A549 (cell line): ENCODE measurements around the gene LYPLA2. TPM values are rescaled to one million over a fixed set of nuclear protein-coding genes. Genes with fewer than 3 reads are reported as not detected.

Experiments
- ATAC-seq, 2 experiments: fragments of 200-7000 bp in 1 of 2; fragments of >200 bp in 1 of 2; cut with Nextera tagmentation in 1 of 2; cut with Tn5 transposase in 1 of 2; 3 replicates each; pipeline versions ENCODE4 v1.8.0 to v1.9.1; 2018 to 2020; ENCODE audit warnings: mild to moderate bottlenecking in 1 of 2, moderate library complexity in 1 of 2
- CTCF ChIA-PET: fragments of 300-600 bp; sonication (Branson Sonifier 250); formaldehyde crosslinking; extraction: SDS; loops from one replicate; lab custom pipeline; 2021; ENCODE audit warnings: antibody characterized with exemption, inconsistent platforms; lab: Yijun Ruan, JAX
- POLR2A ChIA-PET: fragments of 350-600 bp; formaldehyde crosslinking; extraction: SDS; loops from one replicate; lab custom pipeline; 2021; ENCODE audit warnings: antibody characterized with exemption, inconsistent platforms; lab: Yijun Ruan, JAX
- DNase-seq, 2 experiments: peaks; one replicate each; pipeline versions ENCODE4 v3.0.0 to v3.0.0-alpha.2; 2011 to 2016; ENCODE audit warnings: low read depth in 1 of 2, low spot score in 1 of 2
- FAIRE-seq: peaks from 2 replicates; lab custom pipeline; 2011; peaks lifted over from hg19 to GRCh38; lab: Jason Lieb, UNC
- H3K27ac ChIP-seq, 2 experiments: fragments of >200 bp; sonication (Bioruptor Twin); formaldehyde crosslinking; 3 replicates each; pipeline ENCODE4 v1.5.1; 2016 to 2017
- H3K4me1 ChIP-seq: fragments of >200 bp; sonication (Bioruptor Twin); formaldehyde crosslinking; 3 replicates; pipeline ENCODE4 v1.6.1; 2016
- H3K4me2 ChIP-seq: fragments of >200 bp; sonication (Bioruptor Twin); formaldehyde crosslinking; 3 replicates; pipeline ENCODE4 v1.6.1; 2016
- H3K4me3 ChIP-seq: fragments of >200 bp; sonication (Bioruptor Twin); formaldehyde crosslinking; 3 replicates; pipeline ENCODE4 v1.5.1; 2016
- H3K9me3 ChIP-seq: fragments of >200 bp; sonication (Bioruptor Twin); formaldehyde crosslinking; 3 replicates; pipeline ENCODE4 v1.6.1; 2016
- BCL3 ChIP-seq: fragments of >200 bp; sonication (Bioruptor Twin); formaldehyde crosslinking; IDR thresholded peaks from 3 replicates; pipeline ENCODE4 v1.6.1; 2016
- BHLHE40 ChIP-seq: IDR thresholded peaks from 2 replicates; pipeline ENCODE4 v1.6.1; 2012; ENCODE audit warnings: low read depth, low read length, inconsistent platforms
- CEBPB ChIP-seq, 2 experiments: fragments of >200 bp in 1 of 2; sonication (Bioruptor Twin) in 1 of 2; formaldehyde crosslinking in 1 of 2; IDR thresholded peaks; 2 replicates each; pipeline ENCODE4 v1.6.1; 2012 to 2016
- CHD2 ChIP-seq: fragments of 150-350 bp; IDR thresholded peaks from 2 replicates; pipeline ENCODE4 v1.6.1; 2014; ENCODE audit warnings: low read length; ENCODE audit not compliant: partially characterized antibody
- E2F6 ChIP-seq: IDR thresholded peaks from 2 replicates; pipeline ENCODE4 v1.6.1; 2012; ENCODE audit warnings: low read depth, borderline replicate concordance
- EHF ChIP-seq: fragments of 250-450 bp; sonication (Bioruptor Pico); IDR thresholded peaks from 2 replicates; pipeline ENCODE4 v1.5.0; 2020; ENCODE audit warnings: mild to moderate bottlenecking
- ELK1 ChIP-seq: fragments of 150-350 bp; IDR thresholded peaks from 2 replicates; pipeline ENCODE4 v1.6.1; 2014; ENCODE audit warnings: low read depth, mild to moderate bottlenecking, low read length
- ESRRA ChIP-seq: fragments of 150-350 bp; IDR thresholded peaks from 2 replicates; pipeline ENCODE4 v1.6.1; 2014; ENCODE audit warnings: mild to moderate bottlenecking, low read length, borderline replicate concordance
- FOSB ChIP-seq: fragments of 250-450 bp; sonication (Bioruptor Pico); IDR thresholded peaks from 2 replicates; pipeline ENCODE4 v1.5.0; 2020; ENCODE audit warnings: mild to moderate bottlenecking, moderate library complexity
- FOSL2 ChIP-seq, 2 experiments: fragments of 450-650 bp in 1 of 2; fragments of >200 bp in 1 of 2; sonication (Bioruptor Twin) in 1 of 2; formaldehyde crosslinking; IDR thresholded peaks; 2 replicates each; pipeline versions ENCODE4 v1.5.0 to v1.6.1; 2016 to 2020; ENCODE audit warnings: mild to moderate bottlenecking in 1 of 2, moderate library complexity in 1 of 2
- FOXS1 ChIP-seq: fragments of 250-450 bp; sonication (Bioruptor Pico); IDR thresholded peaks from 2 replicates; pipeline ENCODE4 v1.5.0; 2020; ENCODE audit warnings: mild to moderate bottlenecking, moderate library complexity
- GATA3 ChIP-seq: IDR thresholded peaks from 2 replicates; pipeline ENCODE4 v1.6.1; 2012; ENCODE audit warnings: borderline replicate concordance
- HEYL ChIP-seq: fragments of 250-450 bp; sonication (Bioruptor Pico); IDR thresholded peaks from 2 replicates; pipeline ENCODE4 v1.8.0; 2021; ENCODE audit warnings: mild to moderate bottlenecking, moderate library complexity
- JUN ChIP-seq, 2 experiments: fragments of >200 bp; sonication (Bioruptor Twin); formaldehyde crosslinking; IDR thresholded peaks; 2 replicates in 1 of 2; 3 replicates in 1 of 2; pipeline ENCODE4 v1.6.1; 2016 to 2017
- JUNB ChIP-seq: fragments of >200 bp; sonication (Bioruptor Twin); formaldehyde crosslinking; IDR thresholded peaks from 2 replicates; pipeline ENCODE4 v1.6.1; 2016
- KDM5A ChIP-seq: fragments of 200-600 bp; sonication (generic); IDR thresholded peaks from 2 replicates; pipeline ENCODE4 v1.6.1; 2016; ENCODE audit warnings: antibody characterized with exemption, mild to moderate bottlenecking
- MAX ChIP-seq: IDR thresholded peaks from 2 replicates; pipeline ENCODE4 v1.6.1; 2012
- NFE2L2 ChIP-seq: fragments of 150-350 bp; conservative IDR thresholded peaks from 2 replicates; pipeline ENCODE4 v1.6.1; 2014; ENCODE audit warnings: low read length
- NPAS2 ChIP-seq: fragments of 250-450 bp; sonication (Bioruptor Pico); IDR thresholded peaks from 2 replicates; pipeline ENCODE4 v1.8.0; 2022; ENCODE audit warnings: mild to moderate bottlenecking, moderate library complexity, borderline replicate concordance
- NR3C1 ChIP-seq: fragments of >200 bp; sonication (Bioruptor Twin); formaldehyde crosslinking; IDR thresholded peaks from 3 replicates; pipeline ENCODE4 v1.6.1; 2017
- PBX3 ChIP-seq: IDR thresholded peaks from 2 replicates; pipeline ENCODE4 v1.6.1; 2012
- PHF8 ChIP-seq: fragments of 200-600 bp; sonication (generic); IDR thresholded peaks from 2 replicates; pipeline ENCODE4 v1.6.1; 2016; ENCODE audit warnings: low read depth, mild to moderate bottlenecking, antibody characterized with exemption, moderate library complexity, borderline replicate concordance
- POLR2A ChIP-seq: IDR thresholded peaks from 2 replicates; pipeline ENCODE4 v1.6.1; 2012; ENCODE audit warnings: mild to moderate bottlenecking, low read length
- POLR2AphosphoS2 ChIP-seq: conservative IDR thresholded peaks from 2 replicates; pipeline ENCODE4 v1.6.1; 2012; ENCODE audit warnings: low read length, improper control_type of control experiment, inconsistent platforms
- RCOR1 ChIP-seq: fragments of 150-350 bp; IDR thresholded peaks from 2 replicates; pipeline ENCODE4 v1.6.1; 2014; ENCODE audit warnings: antibody characterized with exemption, low read length, low read depth
- REST ChIP-seq: fragments of 200-600 bp; sonication (generic); IDR thresholded peaks from 2 replicates; pipeline ENCODE4 v1.6.1; 2016; ENCODE audit warnings: antibody characterized with exemption, mild to moderate bottlenecking, moderate library complexity
- RNF2 ChIP-seq: fragments of 200-600 bp; sonication (generic); IDR thresholded peaks from 2 replicates; pipeline ENCODE4 v1.6.1; 2016; ENCODE audit warnings: low read depth, mild to moderate bottlenecking, antibody characterized with exemption, moderate library complexity, borderline replicate concordance
- SMC3 ChIP-seq: fragments of >200 bp; sonication (Bioruptor Twin); formaldehyde crosslinking; IDR thresholded peaks from 3 replicates; pipeline ENCODE4 v1.6.1; 2018; ENCODE audit warnings: inconsistent platforms
- SREBF2 ChIP-seq: fragments of 450-650 bp; IDR thresholded peaks from 2 replicates; pipeline ENCODE4 v1.6.1; 2014; ENCODE audit warnings: mild to moderate bottlenecking, moderate library complexity
- TP53 ChIP-seq: fragments of 250-450 bp; sonication (Bioruptor Pico); IDR thresholded peaks from 2 replicates; pipeline ENCODE4 v1.5.0; 2021; ENCODE audit warnings: mild to moderate bottlenecking, moderate library complexity
- USF2 ChIP-seq: fragments of 450-650 bp; IDR thresholded peaks from 2 replicates; pipeline ENCODE4 v1.6.1; 2014; ENCODE audit warnings: antibody characterized with exemption
- ZC3H11A ChIP-seq: fragments of 450-650 bp; IDR thresholded peaks from 2 replicates; pipeline ENCODE4 v1.6.1; 2014; ENCODE audit warnings: antibody characterized with exemption, mild to moderate bottlenecking
- ZFP36 ChIP-seq: fragments of 450-650 bp; IDR thresholded peaks from 2 replicates; pipeline ENCODE4 v1.6.1; 2014; ENCODE audit warnings: borderline replicate concordance; ENCODE audit not compliant: partially characterized antibody
- WGBS: methylation state at CpG from one replicate; pipeline ENCODE4 v1.1.6; 2017; ENCODE audit errors: missing lambda C conversion rate; 5-methylcytosine and 5-hydroxymethylcytosine counted together
- polyA plus RNA-seq, 4 experiments: library from polyadenylated mRNA; depleted of rRNA in 3 of 4; stranded (reverse); fragments of >200 nt; fragmentation: RNase III in 1 of 4; extraction: RNeasy Plus Mini Kit Qiagen cat#74134 plus additional on column Dnase treatment in 1 of 4; gene quantifications; 2 replicates in 3 of 4; 3 replicates in 1 of 4; pipeline ENCODE4 v1.2.3, GENCODE V29; 2011 to 2017

LYPLA2 gene
- polyA plus RNA-seq, 2 of the 4 experiments (the other 2 are of a cell fraction), result 17.8 to 49.2 TPM

- FAIRE-seq (no peak), ATAC-seq (peak; percentile 96 to 98), DNase-seq (peak; percentile 83)
- H3K4me3 ChIP-seq, result peak within 1 kb of the TSS; percentile 80
- CTCF ChIA-PET, result interaction anchor here (0.6 to 8.4 kb wide), 3 partner anchors 16 to 91 kb away, joined by 3 to 57 read pairs (median 6); no protein-coding TSS in a partner anchor
- peak within 1 kb of the TSS; percentile 85 to 100 for H3K27ac ChIP-seq
- no peaks in the 10 kb centered on the region; the same call in 1 of the 3 replicates for H3K4me1 ChIP-seq
- POLR2A ChIA-PET, result interaction anchor here (0.6 to 1.6 kb wide), 6 partner anchors 9 to 342 kb away, joined by 3 to 9 read pairs (median 4); partner anchors contain the start of gene PITHD1
- H3K4me2 ChIP-seq, result peak within 1 kb of the TSS; percentile 82
- H3K9me3 ChIP-seq, result no peaks in the 10 kb centered on the region
- 3% methylated on average over 13 of the region's 42 CpGs for WGBS
- TF ChIP-seq KDM5A (peak; percentile 94), SREBF2 (no peak), USF2 (peak; percentile 75), NR3C1 (no peak), SMC3 (no peak), REST (no peak), CHD2 (no peak), FOSB (CRISPR knock-in tag) (no peak), ZC3H11A (no peak), JUNB (no peak), POLR2A (peak; percentile 84), ESRRA (no peak), ELK1 (no peak), TP53 (CRISPR knock-in tag) (no peak), NPAS2 (CRISPR knock-in tag) (no peak), HEYL (CRISPR knock-in tag) (no peak), NFE2L2 (no peak), RNF2 (no peak), EHF (no peak), BHLHE40 (no peak), MAX (peak; percentile 70; the same call in 1 of the 2 replicates), GATA3 (no peak), ZFP36 (no peak), RCOR1 (no peak), FOSL2 (IDR thresholded peaks at IDR 0.05) (no peak), FOSL2 (CRISPR knock-in tag; IDR thresholded peaks at IDR 0.05) (no peak), BCL3 (0 out of 3 replicates have a peak, but pooled peaks have one; percentile 33), E2F6 (no peak), FOXS1 (CRISPR knock-in tag) (no peak), POLR2AphosphoS2 (no peak), PBX3 (peak; percentile 84), PHF8 (peak; percentile 81; the same call in 1 of the 2 replicates), CEBPB (IDR thresholded peaks at IDR 0.05) (no peak), JUN (IDR thresholded peaks at IDR 0.05) (peak in 1 of 2 experiments; percentile 86; a peak in 3 of 5 replicates)
Observed at GRCh38 chr1:23825076-23825761, 34.3 kb downstream of the LYPLA2 start, which contains the start of gene HMGCL. Gene HMGCL, minus strand, starts transcription at chr1:23825429. Its CDS starts 14 bp downstream, at chr1:23825415.
